MM.1S (cell line): Measurements from ENCODE around the gene BBS7.

Experiments
- EZH2 ChIP-seq: fragments of 300-600 bp; sonication (generic); optimal IDR thresholded peaks from 2 replicates; pipeline ENCODE3; 2017; ENCODE audit warnings: low read depth, mild to moderate bottlenecking, antibody characterized with exemption, low read length, mixed read lengths
- TF ChIP-seq, protein P1 (sequence below): fragments of 300-600 bp; sonication (generic); IDR thresholded peaks from 2 replicates; pipeline ENCODE4 v1.5.1; 2016; ENCODE audit warnings: antibody characterized with exemption, low read length, mixed read lengths

DNA sequence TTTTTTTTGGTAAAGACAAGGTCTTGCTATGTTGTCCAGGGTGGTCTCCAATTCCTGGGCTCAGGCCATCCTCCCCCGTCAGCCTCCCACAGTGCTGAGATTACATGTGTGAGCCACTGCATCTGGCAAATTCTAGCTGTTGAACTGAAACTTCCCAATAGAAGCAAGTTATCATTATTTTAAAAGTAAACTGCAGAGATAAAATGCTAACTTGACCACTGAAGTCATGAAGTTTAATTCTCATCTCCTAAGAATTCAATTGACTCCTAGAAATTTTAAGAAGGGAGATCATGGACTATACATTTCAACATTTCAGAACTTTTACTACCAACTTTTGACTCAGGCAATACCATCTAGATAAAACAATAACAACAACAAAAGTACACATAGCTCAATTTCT, 80.8 kb downstream of the BBS7 start:
- TF ChIP-seq, protein P1, sequence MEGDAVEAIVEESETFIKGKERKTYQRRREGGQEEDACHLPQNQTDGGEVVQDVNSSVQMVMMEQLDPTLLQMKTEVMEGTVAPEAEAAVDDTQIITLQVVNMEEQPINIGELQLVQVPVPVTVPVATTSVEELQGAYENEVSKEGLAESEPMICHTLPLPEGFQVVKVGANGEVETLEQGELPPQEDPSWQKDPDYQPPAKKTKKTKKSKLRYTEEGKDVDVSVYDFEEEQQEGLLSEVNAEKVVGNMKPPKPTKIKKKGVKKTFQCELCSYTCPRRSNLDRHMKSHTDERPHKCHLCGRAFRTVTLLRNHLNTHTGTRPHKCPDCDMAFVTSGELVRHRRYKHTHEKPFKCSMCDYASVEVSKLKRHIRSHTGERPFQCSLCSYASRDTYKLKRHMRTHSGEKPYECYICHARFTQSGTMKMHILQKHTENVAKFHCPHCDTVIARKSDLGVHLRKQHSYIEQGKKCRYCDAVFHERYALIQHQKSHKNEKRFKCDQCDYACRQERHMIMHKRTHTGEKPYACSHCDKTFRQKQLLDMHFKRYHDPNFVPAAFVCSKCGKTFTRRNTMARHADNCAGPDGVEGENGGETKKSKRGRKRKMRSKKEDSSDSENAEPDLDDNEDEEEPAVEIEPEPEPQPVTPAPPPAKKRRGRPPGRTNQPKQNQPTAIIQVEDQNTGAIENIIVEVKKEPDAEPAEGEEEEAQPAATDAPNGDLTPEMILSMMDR, result no peak
- no peak for TF ChIP-seq EZH2
